OCI-LY7 (cell line): Measurements from ENCODE around the gene PIPOX. TPM values are rescaled to one million over a fixed set of nuclear protein-coding genes. Genes with fewer than 3 reads are reported as not detected.

Experiments used
- BruUV-seq: library from RNA; stranded (reverse); fragments of 400-500 nt; replicated peaks from 2 replicates; lab custom pipeline; 2021; lab: Mats Ljungman, UMichigan
- CTCF ChIA-PET: fragments of 300-600 bp; sonication (Branson Sonifier 250); formaldehyde crosslinking; loops from one replicate; lab custom pipeline; 2022; ENCODE audit warnings: antibody characterized with exemption; ENCODE audit not compliant: unreplicated experiment; lab: Charles Lee
- POLR2A ChIA-PET: fragments of 300-600 bp; sonication (Branson Sonifier 250); formaldehyde crosslinking; loops from one replicate; lab custom pipeline; 2022; ENCODE audit warnings: antibody characterized with exemption; lab: Charles Lee
- DNase-seq: peaks from one replicate; pipeline ENCODE4 v3.0.0-alpha.2; 2015; ENCODE audit warnings: low spot score
- H2AFZ ChIP-seq: fragments of 200-600 bp; sonication (generic), shearing (Covaris generic); 2 replicates; pipeline ENCODE4 v1.6.1; 2014; ENCODE audit warnings: mild to moderate bottlenecking, antibody characterized with exemption, low read length, moderate library complexity
- H3K27ac ChIP-seq: fragments of 200-600 bp; sonication (generic); 2 replicates; pipeline ENCODE4 v1.5.1; 2014; ENCODE audit warnings: mixed run types, low read depth, mild to moderate bottlenecking, moderate library complexity, low read length, inconsistent platforms; ENCODE audit not compliant: poor library complexity, severe bottlenecking
- H3K36me3 ChIP-seq: fragments of 200-600 bp; sonication (generic); 2 replicates; pipeline ENCODE4 v1.6.1; 2014; ENCODE audit warnings: mild to moderate bottlenecking, antibody characterized with exemption, low read length, moderate library complexity, mixed read lengths; ENCODE audit not compliant: insufficient read depth
- H3K4me1 ChIP-seq: fragments of 200-600 bp; sonication (generic); 2 replicates; pipeline ENCODE4 v1.5.1; 2014; ENCODE audit warnings: mild to moderate bottlenecking, low read length; ENCODE audit not compliant: insufficient read depth, poor library complexity, severe bottlenecking
- H3K4me2 ChIP-seq: fragments of 200-600 bp; sonication (generic); 2 replicates; pipeline ENCODE4 v1.6.1; 2014; ENCODE audit warnings: mild to moderate bottlenecking, low read length
- H3K4me3 ChIP-seq: fragments of 200-600 bp; sonication (generic); 2 replicates; pipeline ENCODE4 v1.5.1; 2014; ENCODE audit warnings: mild to moderate bottlenecking, low read depth, low read length; ENCODE audit not compliant: poor library complexity, severe bottlenecking
- H3K79me2 ChIP-seq: fragments of 200-600 bp; sonication (generic); 2 replicates; pipeline ENCODE4 v1.6.1; 2016; ENCODE audit warnings: low read depth, mild to moderate bottlenecking, low read length, moderate library complexity, mixed read lengths; ENCODE audit not compliant: insufficient read depth
- H3K9me2 ChIP-seq: fragments of 200-600 bp; sonication (generic); 2 replicates; pipeline ENCODE4 v1.6.1; 2016; ENCODE audit warnings: mild to moderate bottlenecking, low read length, mixed read lengths; ENCODE audit not compliant: insufficient read depth
- H3K9me3 ChIP-seq: fragments of 200-600 bp; sonication (generic); 2 replicates; pipeline ENCODE4 v1.6.1; 2014; ENCODE audit warnings: mild to moderate bottlenecking, mixed run types, low read length, mixed read lengths
- H4K20me1 ChIP-seq: fragments of 200-600 bp; sonication (generic); 2 replicates; pipeline ENCODE4 v1.6.1; 2014; ENCODE audit warnings: mild to moderate bottlenecking, antibody characterized with exemption, low read length, moderate library complexity, mixed read lengths; ENCODE audit not compliant: insufficient read depth
- EZH2phosphoT487 ChIP-seq: fragments of 200-600 bp; sonication (generic); IDR thresholded peaks from 2 replicates; pipeline ENCODE4 v1.6.1; 2018; ENCODE audit warnings: low read depth, borderline replicate concordance, mild to moderate bottlenecking, mixed run types, antibody characterized with exemption, low read length, moderate library complexity, mixed read lengths
- intact Hi-C: fragments of 100-400 bp; cut with micrococcal nuclease; formaldehyde crosslinking; loops from one replicate; pipeline ENCODE4 v1.10.0; 2022; ENCODE audit not compliant: unreplicated experiment
- total RNA-seq, 2 experiments: library from RNA; depleted of rRNA in 1 of 2; stranded (reverse); fragments of >200 nt in 1 of 2; shearing (Covaris generic) in 1 of 2; gene quantifications; 2 replicates each; pipeline ENCODE4 v1.2.3, GENCODE V29; 2014 to 2022
- TF ChIP-seq, protein P1 (sequence below): fragments of 200-600 bp; sonication (generic); conservative IDR thresholded peaks from 2 replicates; pipeline ENCODE4 v1.5.1; 2014; ENCODE audit warnings: mild to moderate bottlenecking, antibody characterized with exemption, low read length, moderate library complexity, mixed read lengths

Gene PIPOX
- total RNA-seq, 2 experiments from 2014 or later, result 3.8 to 4.1 TPM

DNA sequence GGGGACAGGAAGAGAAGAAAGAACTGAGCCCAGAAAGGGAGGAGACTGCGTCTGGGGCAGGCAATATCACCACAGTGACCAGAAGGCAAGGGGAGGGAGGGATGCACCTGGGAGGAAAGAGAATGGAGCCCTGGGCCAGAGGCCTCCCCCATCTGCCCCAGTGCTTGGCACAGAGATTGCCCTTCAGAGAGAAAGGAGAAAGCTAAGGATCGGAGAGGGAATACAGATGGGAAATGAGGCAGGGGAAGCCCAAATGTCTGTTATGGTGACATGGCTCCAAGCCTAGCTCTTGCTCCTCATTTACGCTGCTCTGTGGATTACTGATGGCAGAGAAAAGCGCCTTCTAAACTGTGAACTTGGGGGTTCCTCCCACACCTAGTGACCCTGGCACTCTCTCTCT, 47.2 kb downstream of the PIPOX start:
- H2AFZ ChIP-seq, result no peak overlapping the region
- intact Hi-C loops, result no loop called here
- no TSS peak for BruUV-seq
- ChIA-PET POLR2A (interaction anchor here (0.6 kb wide), 1 partner anchor 870 kb away, joined by 3 read pairs; no protein-coding TSS in a partner anchor), CTCF (interaction anchor here (1.0 to 1.9 kb wide), 2 partner anchors 56 to 125 kb away, joined by 3 to 5 read pairs; no protein-coding TSS in a partner anchor)
- no peak overlapping the region for H3K4me3 ChIP-seq
- TF ChIP-seq EZH2phosphoT487, result no peak
- TF ChIP-seq, protein P1, sequence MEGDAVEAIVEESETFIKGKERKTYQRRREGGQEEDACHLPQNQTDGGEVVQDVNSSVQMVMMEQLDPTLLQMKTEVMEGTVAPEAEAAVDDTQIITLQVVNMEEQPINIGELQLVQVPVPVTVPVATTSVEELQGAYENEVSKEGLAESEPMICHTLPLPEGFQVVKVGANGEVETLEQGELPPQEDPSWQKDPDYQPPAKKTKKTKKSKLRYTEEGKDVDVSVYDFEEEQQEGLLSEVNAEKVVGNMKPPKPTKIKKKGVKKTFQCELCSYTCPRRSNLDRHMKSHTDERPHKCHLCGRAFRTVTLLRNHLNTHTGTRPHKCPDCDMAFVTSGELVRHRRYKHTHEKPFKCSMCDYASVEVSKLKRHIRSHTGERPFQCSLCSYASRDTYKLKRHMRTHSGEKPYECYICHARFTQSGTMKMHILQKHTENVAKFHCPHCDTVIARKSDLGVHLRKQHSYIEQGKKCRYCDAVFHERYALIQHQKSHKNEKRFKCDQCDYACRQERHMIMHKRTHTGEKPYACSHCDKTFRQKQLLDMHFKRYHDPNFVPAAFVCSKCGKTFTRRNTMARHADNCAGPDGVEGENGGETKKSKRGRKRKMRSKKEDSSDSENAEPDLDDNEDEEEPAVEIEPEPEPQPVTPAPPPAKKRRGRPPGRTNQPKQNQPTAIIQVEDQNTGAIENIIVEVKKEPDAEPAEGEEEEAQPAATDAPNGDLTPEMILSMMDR, result no peak
- H3K4me2 ChIP-seq, result no peak overlapping the region
- no peaks in the 10 kb centered on the region for H4K20me1 ChIP-seq
- no peak for DNase-seq
- no peak overlapping the region for H3K27ac ChIP-seq
- H3K9me2 ChIP-seq, result no peaks in the 10 kb centered on the region
- no peaks in the 10 kb centered on the region for H3K4me1 ChIP-seq
- H3K79me2 ChIP-seq, result no peaks in the 10 kb centered on the region
- H3K36me3 ChIP-seq, result peaks cover 91% of the 10 kb centered on the region
- no peaks in the 10 kb centered on the region for H3K9me3 ChIP-seq

DNA sequence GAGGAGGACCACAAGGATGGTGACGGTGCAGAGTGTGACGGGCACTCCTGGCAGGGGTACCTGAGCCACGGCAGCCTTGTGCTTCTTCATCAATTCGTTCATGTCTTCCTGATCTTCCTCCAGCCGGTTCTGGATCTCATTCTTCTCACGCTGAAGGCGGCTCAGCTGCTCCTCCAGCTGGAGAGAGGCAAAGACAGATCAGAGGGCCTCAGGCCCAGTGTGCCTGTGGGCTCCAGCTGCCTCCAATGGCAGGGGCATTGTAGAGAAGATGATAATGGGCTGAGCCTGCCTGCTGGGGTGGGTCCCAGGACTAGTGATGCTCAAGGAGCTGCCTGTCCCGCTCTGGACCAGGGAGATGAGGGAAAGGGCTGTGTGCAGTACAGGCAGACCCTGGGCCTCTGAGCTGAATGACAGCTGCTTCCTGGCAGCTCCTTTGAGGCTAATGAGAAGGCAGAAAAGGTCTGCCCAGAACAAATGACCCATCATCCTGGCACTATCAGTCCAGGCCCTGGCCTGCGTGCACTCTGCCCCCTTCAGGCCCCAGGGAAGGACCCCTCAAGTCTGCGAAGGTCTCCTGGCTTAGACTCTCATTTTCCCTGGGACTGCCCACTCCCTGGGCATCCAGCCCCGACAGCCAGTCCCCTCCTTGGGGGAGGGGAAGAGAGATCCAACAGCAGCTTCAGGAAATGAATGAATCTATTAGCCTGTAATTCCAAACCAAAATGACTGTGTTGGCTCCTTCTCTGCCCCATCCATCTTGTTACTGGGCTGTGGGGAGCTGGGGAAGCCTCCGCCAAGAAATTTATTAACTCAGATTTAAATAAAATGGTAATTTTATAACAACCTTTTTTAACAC, 48.0 kb downstream of the PIPOX start:
- no peak overlapping the region for H3K4me3 ChIP-seq
- no peaks in the 10 kb centered on the region for H3K9me2 ChIP-seq
- intact Hi-C loops, result no loop called here
- no peak overlapping the region for H3K4me2 ChIP-seq
- ChIA-PET CTCF (interaction anchor here (0.6 to 1.9 kb wide), 3 partner anchors 55 to 134 kb away, joined by 3 to 5 read pairs (median 3); no protein-coding TSS in a partner anchor), POLR2A (interaction anchor here (0.6 to 1.4 kb wide), 2 partner anchors 12 to 871 kb away, joined by 3 read pairs; no protein-coding TSS in a partner anchor)
- H2AFZ ChIP-seq, result no peak overlapping the region
- no peaks in the 10 kb centered on the region for H4K20me1 ChIP-seq
- no TSS peak for BruUV-seq
- H3K79me2 ChIP-seq, result no peaks in the 10 kb centered on the region
- H3K9me3 ChIP-seq, result no peaks in the 10 kb centered on the region
- peaks cover 91% of the 10 kb centered on the region for H3K36me3 ChIP-seq
- DNase-seq, result no peak
- H3K4me1 ChIP-seq, result no peaks in the 10 kb centered on the region
- TF ChIP-seq, protein P1, result no peak
- TF ChIP-seq EZH2phosphoT487, result no peak
- no peak overlapping the region for H3K27ac ChIP-seq
